Endothelial cell (in vitro differentiated cells): ENCODE results near the gene SPATA3. TPM values are rescaled to one million over a fixed set of nuclear protein-coding genes. Genes with fewer than 3 reads are reported as not detected.

Source experiments
- DNase-seq: peaks from one replicate; pipeline ENCODE4 v3.0.0; 2021; ENCODE audit warnings: low spot score
- H3K27ac Mint-ChIP-seq: one replicate; pipeline ENCODE4 v1.8.0; 2021; ENCODE audit warnings: mixed read lengths, inconsistent platforms; ENCODE audit not compliant: unreplicated experiment
- H3K27me3 Mint-ChIP-seq: one replicate; pipeline ENCODE4 v1.8.0; 2021; ENCODE audit warnings: mild to moderate bottlenecking, moderate library complexity, mixed read lengths, inconsistent platforms; ENCODE audit not compliant: unreplicated experiment
- H3K36me3 Mint-ChIP-seq: one replicate; pipeline ENCODE4 v1.8.0; 2021; ENCODE audit warnings: mild to moderate bottlenecking, low read depth, mixed read lengths, inconsistent platforms; ENCODE audit not compliant: unreplicated experiment
- H3K4me1 Mint-ChIP-seq: one replicate; pipeline ENCODE4 v1.8.0; 2021; ENCODE audit warnings: mild to moderate bottlenecking, mixed read lengths, inconsistent platforms; ENCODE audit not compliant: unreplicated experiment
- H3K4me3 Mint-ChIP-seq: one replicate; pipeline ENCODE4 v1.8.0; 2021; ENCODE audit warnings: mild to moderate bottlenecking, mixed read lengths, inconsistent platforms; ENCODE audit not compliant: unreplicated experiment
- H3K9me3 Mint-ChIP-seq: one replicate; pipeline ENCODE4 v1.8.0; 2021; ENCODE audit warnings: mixed read lengths, inconsistent platforms; ENCODE audit not compliant: unreplicated experiment
- CTCF ChIP-seq: fragments of 200-600 bp; sonication (generic); IDR thresholded peaks from one replicate; pipeline ENCODE4 v1.5.0; 2021; ENCODE audit warnings: antibody characterized with exemption; ENCODE audit not compliant: unreplicated experiment
- total RNA-seq: library from RNA; stranded (reverse); fragmentation: NEBNext Ultra II Directional; extraction: Animal tissue kit (Norgen Biotek cat#: 25700); gene quantifications from one replicate; pipeline ENCODE4 v1.2.1, GENCODE V29; 2021; ENCODE audit not compliant: unreplicated experiment

The SPATA3 gene
- total RNA-seq, 1 donor from 2014 or later, result not detected

GRCh38 chr2:230953845-230954244, 42.1 kb upstream of the SPATA3 start:
- no peak overlapping the region for H3K27ac Mint-ChIP-seq
- peaks cover 6% of the 10 kb centered on the region for H3K4me1 Mint-ChIP-seq
- peaks cover 7% of the 10 kb centered on the region for H3K27me3 Mint-ChIP-seq

GRCh38 chr2:230954746-230955145, 41.2 kb upstream of the SPATA3 start:
- H3K9me3 Mint-ChIP-seq, result no peaks in the 10 kb centered on the region
- H3K27ac Mint-ChIP-seq, result no peak overlapping the region
- peaks cover 6% of the 10 kb centered on the region for H3K4me1 Mint-ChIP-seq
- no peak for TF ChIP-seq CTCF
- peaks cover 7% of the 10 kb centered on the region for H3K27me3 Mint-ChIP-seq
- H3K4me3 Mint-ChIP-seq, result no peak overlapping the region
- H3K36me3 Mint-ChIP-seq, result peaks cover 7% of the 10 kb centered on the region
- no peak for DNase-seq

More at GRCh38 chr2:230953845-230954244, 42.1 kb upstream of the SPATA3 start:
- Mint-ChIP-seq H3K36me3 (peaks cover 7% of the 10 kb centered on the region), H3K9me3 (no peaks in the 10 kb centered on the region), H3K4me3 (no peak overlapping the region)
- no peak for TF ChIP-seq CTCF
- no peak for DNase-seq

GRCh38 chr2:230955163-230955737, 40.7 kb upstream of the SPATA3 start:
- H3K4me1 Mint-ChIP-seq, result peaks cover 8% of the 10 kb centered on the region
- no peak overlapping the region for H3K4me3 Mint-ChIP-seq
- peaks cover 7% of the 10 kb centered on the region for H3K27me3 Mint-ChIP-seq
- H3K9me3 Mint-ChIP-seq, result no peaks in the 10 kb centered on the region
- DNase-seq, result no peak
- H3K36me3 Mint-ChIP-seq, result peaks cover 7% of the 10 kb centered on the region
- TF ChIP-seq CTCF, result no peak
- H3K27ac Mint-ChIP-seq, result no peak overlapping the region

DNA sequence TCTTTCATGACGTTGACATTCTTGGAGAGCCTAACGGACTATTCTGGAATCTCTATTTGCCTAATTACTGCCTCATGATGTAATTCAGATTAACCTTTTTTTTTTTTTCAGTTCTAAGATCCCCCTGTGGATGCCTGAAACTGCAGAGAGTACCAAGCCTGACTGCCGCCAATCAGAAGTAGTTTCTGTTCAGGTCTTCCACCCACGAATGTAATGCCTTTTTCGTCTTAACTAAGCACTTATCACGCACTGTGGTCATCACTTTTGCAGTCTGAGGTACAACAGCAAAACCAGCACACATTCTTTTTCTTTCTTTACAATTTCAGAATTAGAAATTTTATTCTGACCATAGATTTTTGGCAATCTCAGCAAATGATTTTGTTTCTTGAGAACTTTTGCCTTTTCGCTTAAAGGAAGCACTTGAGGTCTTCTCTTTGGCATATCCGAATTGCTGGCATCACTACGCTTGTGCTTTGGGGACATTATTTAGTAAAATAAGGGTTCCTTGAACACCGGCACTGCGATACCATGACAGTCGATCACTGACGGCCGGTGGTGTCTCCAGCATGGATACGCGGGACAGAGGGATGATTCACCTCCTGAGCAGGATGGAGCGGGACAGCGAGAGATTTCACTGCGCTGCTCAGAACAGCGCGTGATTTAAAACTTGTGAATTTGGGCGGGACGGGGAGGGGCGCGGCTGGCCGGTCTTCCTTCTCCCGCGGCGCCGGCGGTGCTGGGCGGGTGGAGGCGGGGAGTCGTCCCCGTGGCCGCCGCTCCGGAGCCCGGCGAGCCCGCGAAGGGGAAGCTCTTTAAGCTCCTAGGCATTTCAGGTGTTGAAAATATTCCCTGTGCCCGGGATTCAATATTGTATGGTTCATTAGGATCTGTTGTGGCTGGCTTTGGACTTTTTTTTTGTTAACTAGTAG, 38.8 kb upstream of the SPATA3 start:
- no peak for TF ChIP-seq CTCF
- Mint-ChIP-seq H3K9me3 (no peaks in the 10 kb centered on the region), H3K27me3 (peaks cover 7% of the 10 kb centered on the region), H3K36me3 (peaks cover 7% of the 10 kb centered on the region), H3K4me3 (peak overlapping the region; percentile 85), H3K4me1 (peaks cover 8% of the 10 kb centered on the region), H3K27ac (no peak overlapping the region)
- peak; percentile 33 for DNase-seq
